PC-3 (cell line): ENCODE results near the gene PIPOX.

Experiments
- CTCF ChIP-seq: fragments of 300-600 bp; sonication (generic); conservative IDR thresholded peaks from 2 replicates; pipeline ENCODE4 v1.5.1; 2017; ENCODE audit warnings: antibody characterized with exemption, low read depth, mild to moderate bottlenecking, low read length
- EZH2phosphoT487 ChIP-seq: fragments of 300-600 bp; sonication (generic); IDR thresholded peaks from 2 replicates; pipeline ENCODE4 v1.6.1; 2018; ENCODE audit warnings: mild to moderate bottlenecking, antibody characterized with exemption, low read length, borderline replicate concordance

- TF ChIP-seq CTCF (no peak), EZH2phosphoT487 (no peak)
Measured at GRCh38 chr17:29024316-29024952, 18.5 kb upstream of the PIPOX start.
